Ammon's horn (tissue), 1 donor: Measurements from ENCODE around the gene MAP3K15.

ENCODE experiments used
- DNase-seq: peaks from one replicate; pipeline ENCODE4 v3.0.0-alpha.2; 2016; ENCODE audit warnings: low spot score

The MAP3K15 gene, protein sequence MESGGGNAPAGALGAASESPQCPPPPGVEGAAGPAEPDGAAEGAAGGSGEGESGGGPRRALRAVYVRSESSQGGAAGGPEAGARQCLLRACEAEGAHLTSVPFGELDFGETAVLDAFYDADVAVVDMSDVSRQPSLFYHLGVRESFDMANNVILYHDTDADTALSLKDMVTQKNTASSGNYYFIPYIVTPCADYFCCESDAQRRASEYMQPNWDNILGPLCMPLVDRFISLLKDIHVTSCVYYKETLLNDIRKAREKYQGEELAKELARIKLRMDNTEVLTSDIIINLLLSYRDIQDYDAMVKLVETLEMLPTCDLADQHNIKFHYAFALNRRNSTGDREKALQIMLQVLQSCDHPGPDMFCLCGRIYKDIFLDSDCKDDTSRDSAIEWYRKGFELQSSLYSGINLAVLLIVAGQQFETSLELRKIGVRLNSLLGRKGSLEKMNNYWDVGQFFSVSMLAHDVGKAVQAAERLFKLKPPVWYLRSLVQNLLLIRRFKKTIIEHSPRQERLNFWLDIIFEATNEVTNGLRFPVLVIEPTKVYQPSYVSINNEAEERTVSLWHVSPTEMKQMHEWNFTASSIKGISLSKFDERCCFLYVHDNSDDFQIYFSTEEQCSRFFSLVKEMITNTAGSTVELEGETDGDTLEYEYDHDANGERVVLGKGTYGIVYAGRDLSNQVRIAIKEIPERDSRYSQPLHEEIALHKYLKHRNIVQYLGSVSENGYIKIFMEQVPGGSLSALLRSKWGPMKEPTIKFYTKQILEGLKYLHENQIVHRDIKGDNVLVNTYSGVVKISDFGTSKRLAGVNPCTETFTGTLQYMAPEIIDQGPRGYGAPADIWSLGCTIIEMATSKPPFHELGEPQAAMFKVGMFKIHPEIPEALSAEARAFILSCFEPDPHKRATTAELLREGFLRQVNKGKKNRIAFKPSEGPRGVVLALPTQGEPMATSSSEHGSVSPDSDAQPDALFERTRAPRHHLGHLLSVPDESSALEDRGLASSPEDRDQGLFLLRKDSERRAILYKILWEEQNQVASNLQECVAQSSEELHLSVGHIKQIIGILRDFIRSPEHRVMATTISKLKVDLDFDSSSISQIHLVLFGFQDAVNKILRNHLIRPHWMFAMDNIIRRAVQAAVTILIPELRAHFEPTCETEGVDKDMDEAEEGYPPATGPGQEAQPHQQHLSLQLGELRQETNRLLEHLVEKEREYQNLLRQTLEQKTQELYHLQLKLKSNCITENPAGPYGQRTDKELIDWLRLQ (N-terminal part only)

GRCh38 chrX:19514791-19515614 lies at the start of gene MAP3K15:
MAP3K15 (minus strand) TSS chrX:19515508; CDS start chrX:19515261, 247 bp downstream.
- no peak for DNase-seq

- DNase-seq = no peak
Measured at GRCh38 chrX:19564606-19565005, 49.3 kb upstream of the MAP3K15 start.

DNA sequence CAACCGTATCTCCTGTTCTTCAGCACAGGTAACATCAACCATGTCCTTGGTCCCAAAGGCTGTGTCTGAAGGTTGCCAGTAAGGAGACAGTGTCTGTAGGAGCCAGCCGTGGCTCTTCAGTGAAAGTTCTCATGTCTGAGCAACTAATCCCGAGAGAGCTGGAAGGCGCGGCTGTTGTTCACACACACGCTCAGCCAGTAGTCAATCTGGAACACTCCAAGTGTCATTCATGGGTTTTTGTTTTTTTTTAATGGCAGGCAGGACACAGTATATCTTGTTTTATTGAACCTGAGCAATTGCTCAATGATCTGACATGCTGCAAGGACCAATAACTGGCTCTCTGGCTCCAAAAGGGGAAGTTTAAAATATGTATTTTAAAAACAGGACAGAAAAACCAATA lies 48.4 kb upstream of the MAP3K15 start:
- no peak for DNase-seq

DNA sequence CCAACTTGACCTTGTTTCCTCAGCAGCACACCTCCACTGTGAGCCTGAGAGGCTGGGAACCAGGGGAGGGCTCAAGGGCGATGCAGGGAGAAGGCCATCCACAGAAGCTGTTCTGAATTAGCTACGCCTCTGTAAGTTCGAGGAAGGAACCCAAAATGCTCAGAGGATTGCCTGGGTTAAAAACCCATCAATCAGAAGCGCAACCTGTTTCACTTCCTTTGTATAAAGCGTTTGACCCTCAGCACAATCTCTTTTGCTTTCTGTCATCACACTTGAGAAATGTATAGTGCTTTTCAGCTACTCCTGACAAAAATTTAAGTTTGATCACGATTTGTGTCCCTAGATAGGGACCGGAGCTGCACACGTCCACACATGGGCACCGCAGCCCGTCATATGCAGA lies 48.0 kb upstream of the MAP3K15 start:
- no peak for DNase-seq

DNA sequence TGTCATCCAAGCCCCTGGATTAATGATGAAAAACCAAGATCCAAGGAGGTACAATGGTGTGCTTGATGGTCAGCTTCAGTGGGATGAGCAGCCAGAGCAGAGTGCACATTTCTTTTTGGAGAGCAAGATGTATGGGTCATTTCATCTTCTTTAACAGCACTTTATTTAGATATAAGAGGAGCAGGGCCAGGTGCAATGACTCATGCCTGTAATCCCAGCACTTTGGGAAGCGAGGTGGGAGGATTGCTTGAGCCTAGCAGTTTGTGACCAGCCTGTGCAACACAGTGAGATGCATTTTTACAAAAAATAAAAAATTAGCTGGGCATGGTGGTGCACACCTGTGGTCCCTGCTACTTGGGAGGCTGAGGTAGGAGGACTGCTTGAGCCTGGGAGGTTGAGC lies 45.3 kb upstream of the MAP3K15 start:
- no peak for DNase-seq

GRCh38 chrX:19557822-19558221 lies 42.5 kb upstream of the MAP3K15 start:
- no peak for DNase-seq

- no peak for DNase-seq
Measured at GRCh38 chrX:19556202-19556601, 40.9 kb upstream of the MAP3K15 start.

GRCh38 chrX:19555683-19556082 lies 40.4 kb upstream of the MAP3K15 start:
- no peak for DNase-seq

GRCh38 chrX:19555236-19555635 lies 39.9 kb upstream of the MAP3K15 start:
- DNase-seq = no peak

- no peak for DNase-seq
Measured at GRCh38 chrX:19554786-19555185, 39.5 kb upstream of the MAP3K15 start.

- DNase-seq = no peak
Measured at GRCh38 chrX:19552793-19553192, 37.5 kb upstream of the MAP3K15 start.

DNA sequence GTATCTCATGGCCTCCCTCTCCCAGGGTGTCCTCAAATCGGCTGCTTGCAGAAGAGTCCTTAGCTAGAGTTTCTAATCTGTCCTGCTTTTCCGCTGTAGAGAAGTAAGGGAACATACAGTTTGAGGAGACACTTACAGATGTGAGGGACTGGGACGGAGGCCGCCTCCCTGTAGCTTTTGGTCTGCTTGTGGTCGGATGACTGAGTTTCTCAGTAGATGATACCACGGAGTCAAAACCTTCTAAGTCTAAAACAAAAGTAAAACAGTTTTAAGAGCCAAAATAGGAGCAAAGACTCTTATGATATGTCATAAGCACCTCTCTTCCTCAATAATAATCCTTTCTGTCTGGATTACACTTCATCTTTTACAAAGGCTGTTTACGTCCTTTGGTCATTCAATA lies 34.5 kb upstream of the MAP3K15 start:
- DNase-seq = no peak

DNA sequence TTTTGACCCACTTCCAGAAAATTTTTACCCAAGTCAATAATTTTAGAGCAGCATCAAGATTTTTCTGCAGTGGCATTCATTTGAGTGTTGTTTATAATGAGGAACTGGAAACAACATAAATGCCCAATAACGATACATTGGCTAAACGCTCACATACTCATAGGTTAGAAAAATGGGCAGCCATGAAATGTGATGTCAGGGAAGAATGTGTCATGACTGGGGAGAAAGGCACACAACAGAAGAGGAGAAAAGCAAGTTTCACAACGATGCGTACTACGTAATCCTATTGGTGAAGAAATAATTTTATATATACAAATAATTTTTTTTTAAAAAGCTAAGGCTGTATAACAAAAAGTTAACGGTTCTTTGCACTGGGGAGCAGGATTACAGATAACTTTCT lies 33.6 kb upstream of the MAP3K15 start:
- DNase-seq = no peak

GRCh38 chrX:19548279-19548678 lies 33.0 kb upstream of the MAP3K15 start:
- DNase-seq = no peak

GRCh38 chrX:19545651-19546050 lies 30.3 kb upstream of the MAP3K15 start:
- no peak for DNase-seq

GRCh38 chrX:19544693-19545305 lies 29.5 kb upstream of the MAP3K15 start:
- peak; percentile 53 for DNase-seq

- peak; percentile 49 for DNase-seq
Measured at GRCh38 chrX:19543951-19544381, 28.7 kb upstream of the MAP3K15 start.

GRCh38 chrX:19543020-19543715 lies 27.9 kb upstream of the MAP3K15 start:
- no peak for DNase-seq

- DNase-seq = no peak
Measured at GRCh38 chrX:19541931-19542330, 26.6 kb upstream of the MAP3K15 start.

GRCh38 chrX:19541196-19541595 lies 25.9 kb upstream of the MAP3K15 start:
- no peak for DNase-seq
